MM.1S (cell line): ENCODE data around the gene KIF16B.

Experiments used
- EZH2 ChIP-seq: fragments of 300-600 bp; sonication (generic); optimal IDR thresholded peaks from 2 replicates; pipeline ENCODE3; 2017; ENCODE audit warnings: low read depth, mild to moderate bottlenecking, antibody characterized with exemption, low read length, mixed read lengths
- EZH2phosphoT487 ChIP-seq: fragments of 300-600 bp; sonication (generic); IDR thresholded peaks from 2 replicates; pipeline ENCODE4 v1.6.1; 2018; ENCODE audit warnings: antibody characterized with exemption, low read length
- TF ChIP-seq, protein P1 (sequence below): fragments of 300-600 bp; sonication (generic); IDR thresholded peaks from 2 replicates; pipeline ENCODE4 v1.5.1; 2016; ENCODE audit warnings: antibody characterized with exemption, low read length, mixed read lengths

GRCh38 chr20:16581241-16581640 lies 8.0 kb upstream of the KIF16B start:
- TF ChIP-seq, protein P1, sequence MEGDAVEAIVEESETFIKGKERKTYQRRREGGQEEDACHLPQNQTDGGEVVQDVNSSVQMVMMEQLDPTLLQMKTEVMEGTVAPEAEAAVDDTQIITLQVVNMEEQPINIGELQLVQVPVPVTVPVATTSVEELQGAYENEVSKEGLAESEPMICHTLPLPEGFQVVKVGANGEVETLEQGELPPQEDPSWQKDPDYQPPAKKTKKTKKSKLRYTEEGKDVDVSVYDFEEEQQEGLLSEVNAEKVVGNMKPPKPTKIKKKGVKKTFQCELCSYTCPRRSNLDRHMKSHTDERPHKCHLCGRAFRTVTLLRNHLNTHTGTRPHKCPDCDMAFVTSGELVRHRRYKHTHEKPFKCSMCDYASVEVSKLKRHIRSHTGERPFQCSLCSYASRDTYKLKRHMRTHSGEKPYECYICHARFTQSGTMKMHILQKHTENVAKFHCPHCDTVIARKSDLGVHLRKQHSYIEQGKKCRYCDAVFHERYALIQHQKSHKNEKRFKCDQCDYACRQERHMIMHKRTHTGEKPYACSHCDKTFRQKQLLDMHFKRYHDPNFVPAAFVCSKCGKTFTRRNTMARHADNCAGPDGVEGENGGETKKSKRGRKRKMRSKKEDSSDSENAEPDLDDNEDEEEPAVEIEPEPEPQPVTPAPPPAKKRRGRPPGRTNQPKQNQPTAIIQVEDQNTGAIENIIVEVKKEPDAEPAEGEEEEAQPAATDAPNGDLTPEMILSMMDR: no peak
- TF ChIP-seq EZH2phosphoT487 (no peak), EZH2 (no peak)
